Kidney (tissue), 22 donors: Measurements from ENCODE around the gene IQUB. TPM values are rescaled to one million over a fixed set of nuclear protein-coding genes. Genes with fewer than 3 reads are reported as not detected.

ENCODE experiments used
- DNase-seq, 5 donors: peaks; one replicate each; pipeline ENCODE4 v3.0.0-alpha.2; 2013 to 2020
- FAIRE-seq: peaks from 2 replicates; lab custom pipeline; 2012; peaks lifted over from hg19 to GRCh38; lab: Jason Lieb, UNC
- H3K27ac ChIP-seq, 2 donors: one replicate each; pipeline ENCODE4 v1.7.0; 2013; ENCODE audit warnings: low read depth in 2 of 2, low read length in 2 of 2, inconsistent platforms in 1 of 2
- H3K27me3 ChIP-seq: one replicate; pipeline ENCODE4 v1.7.1; 2013; ENCODE audit warnings: low read length, inconsistent platforms; ENCODE audit not compliant: control insufficient read depth, insufficient read depth
- H3K36me3 ChIP-seq, 3 donors: one replicate each; pipeline versions ENCODE4 v1.7.0 to v1.7.1; 2013; ENCODE audit warnings: low read length in 3 of 3, control low read depth in 1 of 3, inconsistent platforms in 1 of 3; ENCODE audit not compliant: insufficient read depth in 3 of 3, control insufficient read depth in 2 of 3
- H3K4me1 ChIP-seq, 3 donors: one replicate each; pipeline versions ENCODE4 v1.7.0 to v1.7.1; 2013; ENCODE audit warnings: low read length in 3 of 3, inconsistent platforms in 1 of 3, low read depth in 1 of 3; ENCODE audit not compliant: control insufficient read depth in 2 of 3, insufficient read depth in 2 of 3
- H3K4me3 ChIP-seq, 3 donors: one replicate each; pipeline versions ENCODE4 v1.7.0 to v1.8.1; 2013; ENCODE audit warnings: low read length in 3 of 3, control low read depth in 1 of 3, inconsistent platforms in 1 of 3
- H3K9ac ChIP-seq, 3 donors: one replicate each; pipeline versions ENCODE4 v1.7.0 to v1.7.1; 2013; ENCODE audit warnings: low read length in 3 of 3, control low read depth in 1 of 3, inconsistent platforms in 1 of 3
- H3K9me3 ChIP-seq, 3 donors: one replicate each; pipeline versions ENCODE4 v1.7.0 to v1.7.1; 2013; ENCODE audit warnings: low read length in 3 of 3, control low read depth in 1 of 3, inconsistent platforms in 1 of 3; ENCODE audit not compliant: control insufficient read depth in 2 of 3, insufficient read depth in 1 of 3
- CTCF ChIP-seq: IDR thresholded peaks from 3 replicates; pipeline ENCODE4 v1.5.1; 2012; ENCODE audit warnings: mild to moderate bottlenecking, moderate library complexity, borderline replicate concordance; ENCODE audit not compliant: insufficient read depth; ENCODE audit errors: extremely low read depth
- intact Hi-C: fragments of 100-400 bp; cut with DNase I; formaldehyde crosslinking; loops from one replicate; pipeline ENCODE4 v1.11.1; 2022
- long read RNA-seq, 10 donors: library from polyadenylated mRNA in 1 of 10; unstranded in 1 of 10; transcript quantifications; one replicate each; pipeline ENCODE4 v2.0.0 and lab custom pipeline, GENCODE V29; 2021 to 2026
- polyA plus RNA-seq: library from polyadenylated mRNA; stranded (reverse); fragments of 350-450 nt; fragmentation: Illumina TruSeq; extraction: RNeasy Lipid Tissue Mini Kit (QIAGEN cat#74804); gene quantifications from one replicate; pipeline ENCODE4 v1.2.3, GENCODE V29; 2014; ENCODE audit warnings: low read depth, low replicate concordance; ENCODE audit not compliant: insufficient read depth
- total RNA-seq: library from RNA; stranded (reverse); fragmentation: NEBNext Ultra II Directional; extraction: Animal tissue kit (Norgen Biotek cat#: 25700); gene quantifications from one replicate; pipeline ENCODE4 v1.2.1, GENCODE V29; 2021
- donor health status: control.
- donor health status: control.
- donor health status: control.
- donor health status: control.
- donor health status: control.
- donor health status: DM: yes; HTN: yes; CAD: no.
- donor health status: Normal renal cell carcinoma (clear cell type).

Gene IQUB
- 6.9 TPM for total RNA-seq
- 1.8 TPM for polyA plus RNA-seq
- long read RNA-seq, donor 1, result 0 reads
- long read RNA-seq, donor 2, partial matches to known transcripts, result 0 of 1 reads
- long read RNA-seq, donor 2, other reads (novel, unspliced or antisense), result 0 of 1 reads
- long read RNA-seq, donor 3, result 0 reads
- long read RNA-seq, donor 4, result 0 reads
- long read RNA-seq, donor 5, result 0 reads
- long read RNA-seq, donor 6, result 0 reads
- long read RNA-seq, donor 7, partial matches to known transcripts, result 1 of 3 reads
- long read RNA-seq, donor 7, other reads (novel, unspliced or antisense), result 2 of 3 reads
- long read RNA-seq, donor 8, result 0 reads
- long read RNA-seq, donor 9, result 0 reads
- long read RNA-seq, donor 10, result 0 reads

GRCh38 chr7:123534383-123535260 is at the start of gene IQUB:
Gene IQUB (minus strand): TSS chr7:123534595. CDS start chr7:123512340, 22,255 bp downstream.
- FAIRE-seq, result no peak

GRCh38 chr7:123583821-123584220 is 49.4 kb upstream of the IQUB start:
- DNase-seq, result no peak
- Histone ChIP-seq H3K27ac (no peak overlapping the region), H3K4me3 (no peak overlapping the region), H3K27me3 (no peaks in the 10 kb centered on the region), H3K9ac (no peak overlapping the region), H3K36me3 (no peaks in the 10 kb centered on the region), H3K4me1 (no peaks in the 10 kb centered on the region), H3K9me3 (no peaks in the 10 kb centered on the region)
- no peak for TF ChIP-seq CTCF
- FAIRE-seq, result no peak
- intact Hi-C loops, result no loop called here

More at GRCh38 chr7:123534383-123535260, at the start of gene IQUB:
- intact Hi-C loops, result no loop called here
- no peaks in the 10 kb centered on the region for H3K36me3 ChIP-seq
- no peaks in the 10 kb centered on the region for H3K9me3 ChIP-seq
- H3K4me1 ChIP-seq, result no peaks in the 10 kb centered on the region
- H3K27ac ChIP-seq, result peak within 1 kb of the TSS; percentile 91 to 95
- DNase-seq, result peak; percentile 98 to 99 (median 99)
- H3K27me3 ChIP-seq, result no peaks in the 10 kb centered on the region
- H3K4me3 ChIP-seq, result peak within 1 kb of the TSS; percentile 83 to 97 (median 87)
- H3K9ac ChIP-seq, result peak within 1 kb of the TSS; percentile 74 to 80 (median 75)
- no peak for TF ChIP-seq CTCF

GRCh38 chr7:123581162-123581459 is 46.7 kb upstream of the IQUB start:
- intact Hi-C loops, result no loop called here
- Histone ChIP-seq H3K36me3 (no peaks in the 10 kb centered on the region), H3K27ac (no peak overlapping the region), H3K9ac (no peak overlapping the region), H3K9me3 (no peaks in the 10 kb centered on the region), H3K27me3 (no peaks in the 10 kb centered on the region), H3K4me3 (peak overlapping the region in 1 of 3 donors; percentile 24), H3K4me1 (no peaks in the 10 kb centered on the region)
- FAIRE-seq (no peak), DNase-seq (peak in 1 of 5 donors; percentile 3)
- no peak for TF ChIP-seq CTCF
